ENCODE measurements around the gene CSNK2B. TPM values are rescaled to one million over a fixed set of nuclear protein-coding genes. Genes with fewer than 3 reads are reported as not detected.
A peak's percentile ranks its signal among the peaks of the same experiment; 100 is the strongest.

CSNK2B gene
- total RNA-seq, 2 donors from 2014 or later, result 98.2 to 100 TPM

DNA sequence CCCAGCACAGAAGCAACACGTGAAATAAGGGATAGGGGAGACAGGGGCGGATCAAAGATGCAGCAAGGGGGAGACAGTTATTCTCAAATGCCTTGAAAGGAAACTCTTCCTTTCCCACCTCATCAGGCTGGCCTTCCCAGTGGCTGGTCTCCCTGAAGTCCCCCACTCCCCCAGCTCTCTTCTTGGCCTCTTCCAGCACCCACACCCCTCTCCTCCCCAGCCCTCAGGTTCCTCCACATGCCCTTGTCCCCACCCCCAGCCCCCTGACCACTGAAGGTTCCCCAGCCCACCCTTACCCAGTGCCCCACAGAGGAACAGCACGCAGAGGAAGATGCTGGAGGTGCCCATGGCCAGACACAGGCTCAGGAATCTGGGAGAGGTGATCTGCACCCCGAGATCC, 47.6 kb downstream of the CSNK2B start:
- intact Hi-C loops (cut with DNase I), result no loop called here
- 45 to 70% methylated on average over 4 of the region's 4 CpGs for WGBS, 2 donors
- Histone ChIP-seq H3K4me1 (peaks cover 4% of the 10 kb centered on the region), H3K27ac (no peak overlapping the region), H3K27me3 (no peaks in the 10 kb centered on the region), H3K4me3 (no peak overlapping the region), H3K36me3 (replicated peaks in 1 of 2; ENCODE audit: insufficient read depth in 1 of 2, low read depth in 2 of 2) (no peaks in the 10 kb centered on the region), H3K9me3 (no peaks in the 10 kb centered on the region)
- DNase-seq (no peak), ATAC-seq (no peak)
- TF ChIP-seq, protein P1, sequence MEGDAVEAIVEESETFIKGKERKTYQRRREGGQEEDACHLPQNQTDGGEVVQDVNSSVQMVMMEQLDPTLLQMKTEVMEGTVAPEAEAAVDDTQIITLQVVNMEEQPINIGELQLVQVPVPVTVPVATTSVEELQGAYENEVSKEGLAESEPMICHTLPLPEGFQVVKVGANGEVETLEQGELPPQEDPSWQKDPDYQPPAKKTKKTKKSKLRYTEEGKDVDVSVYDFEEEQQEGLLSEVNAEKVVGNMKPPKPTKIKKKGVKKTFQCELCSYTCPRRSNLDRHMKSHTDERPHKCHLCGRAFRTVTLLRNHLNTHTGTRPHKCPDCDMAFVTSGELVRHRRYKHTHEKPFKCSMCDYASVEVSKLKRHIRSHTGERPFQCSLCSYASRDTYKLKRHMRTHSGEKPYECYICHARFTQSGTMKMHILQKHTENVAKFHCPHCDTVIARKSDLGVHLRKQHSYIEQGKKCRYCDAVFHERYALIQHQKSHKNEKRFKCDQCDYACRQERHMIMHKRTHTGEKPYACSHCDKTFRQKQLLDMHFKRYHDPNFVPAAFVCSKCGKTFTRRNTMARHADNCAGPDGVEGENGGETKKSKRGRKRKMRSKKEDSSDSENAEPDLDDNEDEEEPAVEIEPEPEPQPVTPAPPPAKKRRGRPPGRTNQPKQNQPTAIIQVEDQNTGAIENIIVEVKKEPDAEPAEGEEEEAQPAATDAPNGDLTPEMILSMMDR (IDR thresholded peaks at IDR 0.05), result no peak
- TF ChIP-seq POLR2A (IDR thresholded peaks at IDR 0.05), result no peak

DNA sequence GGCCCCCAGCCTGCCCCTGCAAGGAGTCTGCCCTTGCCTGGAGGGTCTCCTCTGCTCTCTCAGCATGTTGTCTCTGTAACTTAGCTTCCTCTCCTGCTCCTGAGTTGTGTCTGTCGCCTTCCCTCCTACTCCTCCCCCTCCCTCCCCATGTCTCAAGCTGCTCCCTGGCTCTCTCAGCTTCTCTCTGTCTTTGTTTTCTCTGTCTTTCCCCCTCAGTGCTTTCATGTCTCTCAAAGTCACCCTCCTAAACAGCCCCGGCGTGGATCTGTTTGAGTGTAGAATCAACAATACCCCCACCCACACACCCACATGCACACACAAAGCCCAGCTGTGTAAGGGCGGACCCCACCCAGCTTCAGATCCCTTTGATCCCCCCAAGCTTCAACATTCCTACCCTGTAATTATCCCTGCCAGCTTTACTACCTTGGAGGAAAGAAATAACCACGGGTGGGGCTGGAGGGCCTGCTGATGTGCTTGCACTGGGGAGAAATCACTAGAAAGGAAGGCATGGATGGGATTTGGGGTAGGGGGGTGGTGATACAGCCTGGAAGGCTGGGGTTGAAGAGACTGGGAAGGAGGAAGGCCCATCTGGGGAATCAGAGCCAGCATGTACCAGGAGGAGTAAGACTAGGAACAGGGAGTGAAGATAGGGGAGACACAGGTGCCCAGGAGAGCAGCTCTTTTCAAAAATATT, 48.3 kb downstream of the CSNK2B start:
- Histone ChIP-seq H3K4me3 (no peak overlapping the region), H3K4me1 (peaks cover 11% of the 10 kb centered on the region), H3K27me3 (no peaks in the 10 kb centered on the region), H3K9me3 (no peaks in the 10 kb centered on the region), H3K36me3 (replicated peaks in 1 of 2; ENCODE audit: insufficient read depth in 1 of 2, low read depth in 2 of 2) (no peaks in the 10 kb centered on the region), H3K27ac (no peak overlapping the region)
- TF ChIP-seq POLR2A (IDR thresholded peaks at IDR 0.05), result no peak
- TF ChIP-seq, protein P1 (IDR thresholded peaks at IDR 0.05), result no peak
- ATAC-seq (no peak), DNase-seq (no peak)
- 33 to 40% methylated on average over 5 of the region's 5 CpGs for WGBS, 2 donors
- intact Hi-C loops (cut with DNase I), result no loop called here

DNA sequence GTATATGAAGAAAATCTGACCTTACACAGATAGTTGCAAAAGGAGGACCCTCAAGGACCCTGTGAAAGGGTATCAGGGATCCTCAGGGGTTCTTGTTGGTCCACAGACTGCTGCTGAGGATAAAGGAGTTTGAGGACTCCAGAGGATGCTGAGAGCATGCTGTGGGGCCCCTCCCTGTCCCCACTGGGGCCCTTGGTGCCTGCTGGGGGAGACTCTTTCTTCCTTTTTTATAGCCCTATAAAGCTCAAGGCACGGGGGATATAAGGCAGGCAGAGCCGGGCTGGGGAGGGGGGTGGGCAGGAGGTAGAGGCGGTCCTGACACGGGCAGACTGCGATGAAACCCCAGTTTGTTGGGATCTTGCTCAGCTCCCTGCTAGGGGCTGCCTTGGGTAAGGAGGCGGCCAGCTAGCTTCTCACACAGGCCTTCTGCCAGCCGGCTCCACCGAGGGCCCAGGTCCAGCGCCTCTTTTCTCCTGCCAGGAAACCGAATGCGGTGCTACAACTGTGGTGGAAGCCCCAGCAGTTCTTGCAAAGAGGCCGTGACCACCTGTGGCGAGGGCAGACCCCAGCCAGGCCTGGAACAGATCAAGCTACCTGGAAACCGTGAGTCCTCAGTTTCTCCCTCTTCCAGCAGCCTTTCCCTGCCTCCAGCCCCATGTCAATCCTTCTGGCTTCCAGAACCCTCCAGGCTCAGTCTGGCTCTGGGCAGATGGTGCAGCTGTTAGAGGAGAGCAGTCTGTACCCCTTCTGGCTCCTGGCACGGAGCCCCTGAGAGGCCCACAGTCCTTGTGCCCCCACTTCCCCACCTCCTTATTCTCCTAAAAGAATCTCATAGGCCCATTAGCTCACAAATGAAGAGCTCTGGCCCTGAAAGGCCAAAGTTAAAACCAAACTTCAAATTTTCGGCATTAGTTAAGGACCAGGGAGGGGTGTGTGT, 49.4 kb downstream of the CSNK2B start, which contains the start of gene LY6G6D:
TSS of gene LY6G6D (plus strand) at position 327 of the 937 bp plus-strand sequence. CDS start at position 335, 8 bp downstream.
- 72 to 77% methylated on average over 16 of the region's 16 CpGs for WGBS, 2 donors
- intact Hi-C loops (cut with DNase I), result no loop called here
- TF ChIP-seq, protein P1 (IDR thresholded peaks at IDR 0.05), result no peak
- no peak for TF ChIP-seq POLR2A (IDR thresholded peaks at IDR 0.05)
- DNase-seq (no peak), ATAC-seq (no peak)
- H3K9me3 ChIP-seq, result no peaks in the 10 kb centered on the region
- H3K36me3 ChIP-seq (replicated peaks in 1 of 2; ENCODE audit: insufficient read depth in 1 of 2, low read depth in 2 of 2), result no peaks in the 10 kb centered on the region
- no peak within 1 kb of the TSS for H3K27ac ChIP-seq
- no peak within 1 kb of the TSS for H3K4me3 ChIP-seq
- H3K4me1 ChIP-seq, result peaks cover 11% of the 10 kb centered on the region
- H3K27me3 ChIP-seq, result no peaks in the 10 kb centered on the region

DNA sequence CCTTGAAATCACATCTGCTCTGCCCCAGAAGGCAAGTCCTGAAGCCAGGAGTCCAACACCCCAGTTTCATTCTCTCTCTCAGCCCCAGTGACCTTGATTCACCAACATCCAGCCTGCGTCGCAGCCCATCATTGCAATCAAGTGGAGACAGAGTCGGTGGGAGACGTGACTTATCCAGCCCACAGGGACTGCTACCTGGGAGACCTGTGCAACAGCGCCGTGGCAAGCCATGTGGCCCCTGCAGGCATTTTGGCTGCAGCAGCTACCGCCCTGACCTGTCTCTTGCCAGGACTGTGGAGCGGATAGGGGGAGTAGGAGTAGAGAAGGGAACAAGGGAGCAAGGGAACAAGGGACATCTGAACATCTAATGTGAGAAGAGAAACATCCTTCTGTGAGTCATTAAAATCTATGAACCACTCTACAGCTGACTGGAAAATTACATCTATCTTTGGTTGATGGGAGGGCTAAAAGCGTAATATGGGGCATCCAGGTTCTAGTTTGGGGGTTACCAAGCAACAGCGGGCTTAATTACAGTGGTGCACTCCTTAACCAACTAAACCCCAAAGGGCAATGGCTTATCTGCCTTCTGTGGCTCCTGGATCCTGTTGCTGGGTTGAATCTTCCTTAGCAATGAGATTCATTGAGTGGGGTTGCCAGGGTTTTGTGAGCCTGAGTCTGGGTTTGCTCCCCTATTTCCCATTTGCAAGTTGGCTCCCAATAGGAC, 51.8 kb downstream of the CSNK2B start:
- DNase-seq, result peak in 3 of 4 donors; percentile 44 to 48 (median 46)
- peak; percentile 55 for ATAC-seq
- Histone ChIP-seq H3K36me3 (replicated peaks in 1 of 2; ENCODE audit: insufficient read depth in 1 of 2, low read depth in 2 of 2) (no peaks in the 10 kb centered on the region), H3K27me3 (no peaks in the 10 kb centered on the region), H3K9me3 (no peaks in the 10 kb centered on the region), H3K4me1 (peaks cover 11% of the 10 kb centered on the region), H3K4me3 (no peak overlapping the region), H3K27ac (peak overlapping the region in 1 of 4 donors; percentile 30)
- intact Hi-C loops (cut with DNase I), result no loop called here
- TF ChIP-seq POLR2A (IDR thresholded peaks at IDR 0.05), result no peak
- TF ChIP-seq, protein P1 (IDR thresholded peaks at IDR 0.05), result peak in 4 of 7 experiments; percentile 19 to 27 (median 22)
- 63 to 72% methylated on average over 10 of the region's 10 CpGs for WGBS, 2 donors

Measured in body of pancreas (tissue), 4 donors.